ENCODE measurements around the gene CYP4F8.

DNA sequence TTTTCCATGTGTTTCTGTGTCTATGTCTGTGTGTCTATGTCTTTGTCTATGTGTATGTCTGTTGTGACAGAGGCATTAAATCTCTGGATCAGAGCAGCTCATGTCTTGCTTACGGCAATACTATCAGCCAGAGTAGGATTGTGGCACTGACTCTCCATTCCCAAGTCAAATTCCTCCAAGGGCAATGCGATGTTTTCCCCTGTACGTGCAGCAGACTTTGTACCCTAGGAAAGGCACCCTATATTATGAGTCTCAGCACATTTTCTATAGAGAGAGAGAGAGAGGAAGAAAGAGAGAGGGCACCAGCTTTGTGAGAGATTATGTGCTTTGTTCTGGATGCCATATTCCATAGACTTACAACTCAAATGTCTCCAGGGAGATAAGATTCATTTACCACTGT, 36.8 kb downstream of the CYP4F8 start:
- TF ChIP-seq POLR2AphosphoS5 (IDR thresholded peaks at IDR 0.05; ENCODE audit: low read depth, low read length) (no peak), TAF1 (IDR thresholded peaks at IDR 0.05; ENCODE audit: borderline replicate concordance, insufficient read depth, low read length) (no peak)
- TF ChIP-seq, protein P1, sequence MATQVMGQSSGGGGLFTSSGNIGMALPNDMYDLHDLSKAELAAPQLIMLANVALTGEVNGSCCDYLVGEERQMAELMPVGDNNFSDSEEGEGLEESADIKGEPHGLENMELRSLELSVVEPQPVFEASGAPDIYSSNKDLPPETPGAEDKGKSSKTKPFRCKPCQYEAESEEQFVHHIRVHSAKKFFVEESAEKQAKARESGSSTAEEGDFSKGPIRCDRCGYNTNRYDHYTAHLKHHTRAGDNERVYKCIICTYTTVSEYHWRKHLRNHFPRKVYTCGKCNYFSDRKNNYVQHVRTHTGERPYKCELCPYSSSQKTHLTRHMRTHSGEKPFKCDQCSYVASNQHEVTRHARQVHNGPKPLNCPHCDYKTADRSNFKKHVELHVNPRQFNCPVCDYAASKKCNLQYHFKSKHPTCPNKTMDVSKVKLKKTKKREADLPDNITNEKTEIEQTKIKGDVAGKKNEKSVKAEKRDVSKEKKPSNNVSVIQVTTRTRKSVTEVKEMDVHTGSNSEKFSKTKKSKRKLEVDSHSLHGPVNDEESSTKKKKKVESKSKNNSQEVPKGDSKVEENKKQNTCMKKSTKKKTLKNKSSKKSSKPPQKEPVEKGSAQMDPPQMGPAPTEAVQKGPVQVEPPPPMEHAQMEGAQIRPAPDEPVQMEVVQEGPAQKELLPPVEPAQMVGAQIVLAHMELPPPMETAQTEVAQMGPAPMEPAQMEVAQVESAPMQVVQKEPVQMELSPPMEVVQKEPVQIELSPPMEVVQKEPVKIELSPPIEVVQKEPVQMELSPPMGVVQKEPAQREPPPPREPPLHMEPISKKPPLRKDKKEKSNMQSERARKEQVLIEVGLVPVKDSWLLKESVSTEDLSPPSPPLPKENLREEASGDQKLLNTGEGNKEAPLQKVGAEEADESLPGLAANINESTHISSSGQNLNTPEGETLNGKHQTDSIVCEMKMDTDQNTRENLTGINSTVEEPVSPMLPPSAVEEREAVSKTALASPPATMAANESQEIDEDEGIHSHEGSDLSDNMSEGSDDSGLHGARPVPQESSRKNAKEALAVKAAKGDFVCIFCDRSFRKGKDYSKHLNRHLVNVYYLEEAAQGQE (IDR thresholded peaks at IDR 0.05; ENCODE audit: insufficient read depth in 1 of 2, low read depth in 2 of 2, low read length in 2 of 2), result no peak
